PC-3 (cell line): ENCODE results near the gene DHX34. TPM values are rescaled to one million over a fixed set of nuclear protein-coding genes. Genes with fewer than 3 reads are reported as not detected.

Source experiments
- ATAC-seq: fragments of 200-7000 bp; cut with Tn5 transposase; 2 replicates; pipeline ENCODE4 v1.9.1; 2020; ENCODE audit warnings: mild to moderate bottlenecking, moderate library complexity
- BruUV-seq: library from RNA; stranded (reverse); fragments of 400-500 nt; replicated peaks from 2 replicates; lab custom pipeline; 2021; lab: Mats Ljungman, UMichigan
- CTCF ChIA-PET: fragments of 300-600 bp; sonication (Branson Sonifier 250); formaldehyde crosslinking; loops from one replicate; lab custom pipeline; 2022; ENCODE audit warnings: antibody characterized with exemption; lab: Charles Lee
- POLR2A ChIA-PET: fragments of 300-600 bp; sonication (Branson Sonifier 250); formaldehyde crosslinking; loops from one replicate; lab custom pipeline; 2022; ENCODE audit warnings: antibody characterized with exemption; ENCODE audit not compliant: unreplicated experiment; lab: Charles Lee
- DNase-seq: peaks from one replicate; pipeline ENCODE4 v3.0.0-alpha.2; 2015
- H2AFZ ChIP-seq: fragments of 300-600 bp; sonication (generic); 2 replicates; pipeline ENCODE4 v1.6.0; 2016; ENCODE audit warnings: antibody characterized with exemption, low read length
- H3F3A ChIP-seq: fragments of 300-600 bp; sonication (generic); one replicate; pipeline ENCODE4 v1.6.0; 2017; ENCODE audit warnings: antibody characterized with exemption, low read length, control low read depth, mild to moderate bottlenecking; ENCODE audit not compliant: unreplicated experiment
- H3K27ac ChIP-seq: fragments of 300-600 bp; sonication (generic); 2 replicates; pipeline ENCODE4 v1.5.1; 2016; ENCODE audit warnings: mild to moderate bottlenecking, low read length
- H3K27me3 ChIP-seq: fragments of 300-600 bp; sonication (generic); 2 replicates; pipeline ENCODE4 v1.6.1; 2016; ENCODE audit warnings: low read length, mixed read lengths
- H3K36me3 ChIP-seq: fragments of 300-600 bp; sonication (generic); 2 replicates; pipeline ENCODE4 v1.6.1; 2016; ENCODE audit warnings: low read depth, mixed run types, low read length, mixed read lengths
- H3K4me1 ChIP-seq: fragments of 300-600 bp; sonication (generic); 2 replicates; pipeline ENCODE4 v1.5.1; 2016; ENCODE audit warnings: low read length; ENCODE audit not compliant: insufficient read depth
- H3K4me2 ChIP-seq: fragments of 300-600 bp; sonication (generic); 2 replicates; pipeline ENCODE4 v1.6.0; 2016; ENCODE audit warnings: low read length
- H3K4me3 ChIP-seq: fragments of 300-600 bp; sonication (generic); 2 replicates; pipeline ENCODE4 v1.5.1; 2016; ENCODE audit warnings: mild to moderate bottlenecking, low read length, mixed read lengths
- H3K79me2 ChIP-seq: fragments of 300-600 bp; sonication (generic); 2 replicates; pipeline ENCODE4 v1.6.1; 2017; ENCODE audit warnings: low read length, mixed read lengths
- H3K9ac ChIP-seq: fragments of 300-600 bp; sonication (generic); 2 replicates; pipeline ENCODE4 v1.6.0; 2016; ENCODE audit warnings: mild to moderate bottlenecking, low read length
- H3K9me2 ChIP-seq: fragments of 300-600 bp; sonication (generic); replicated peaks from 2 replicates; pipeline ENCODE4 v1.6.1; 2016; ENCODE audit warnings: mixed run types, low read length, mixed read lengths
- H3K9me3 ChIP-seq: fragments of 300-600 bp; sonication (generic); 2 replicates; pipeline ENCODE4 v1.6.1; 2016; ENCODE audit warnings: low read length, mixed read lengths
- H4K20me1 ChIP-seq: fragments of 300-600 bp; sonication (generic); 2 replicates; pipeline ENCODE4 v1.6.1; 2016; ENCODE audit warnings: low read length, mixed read lengths
- EZH2 ChIP-seq: fragments of 300-600 bp; sonication (generic); IDR thresholded peaks from one replicate; pipeline ENCODE4 v1.6.1; 2017; ENCODE audit warnings: antibody characterized with exemption, mild to moderate bottlenecking, low read length; ENCODE audit not compliant: unreplicated experiment
- EZH2phosphoT487 ChIP-seq: fragments of 300-600 bp; sonication (generic); IDR thresholded peaks from 2 replicates; pipeline ENCODE4 v1.6.1; 2018; ENCODE audit warnings: mild to moderate bottlenecking, antibody characterized with exemption, low read length, borderline replicate concordance
- intact Hi-C: fragments of 100-400 bp; cut with micrococcal nuclease; formaldehyde crosslinking; loops from 2 replicates; pipeline ENCODE4 v1.9.0; 2023
- total RNA-seq: library from RNA; depleted of rRNA; stranded (reverse); fragments of >200 nt; gene quantifications from 2 replicates; pipeline ENCODE4 v1.2.3, GENCODE V29; 2014
- TF ChIP-seq, protein P1 (sequence below): fragments of 300-600 bp; sonication (generic); conservative IDR thresholded peaks from 2 replicates; pipeline ENCODE4 v1.5.1; 2017; ENCODE audit warnings: antibody characterized with exemption, low read depth, mild to moderate bottlenecking, low read length

The DHX34 gene
- total RNA-seq, 1 experiment from 2014 or later: 28.3 TPM

DNA sequence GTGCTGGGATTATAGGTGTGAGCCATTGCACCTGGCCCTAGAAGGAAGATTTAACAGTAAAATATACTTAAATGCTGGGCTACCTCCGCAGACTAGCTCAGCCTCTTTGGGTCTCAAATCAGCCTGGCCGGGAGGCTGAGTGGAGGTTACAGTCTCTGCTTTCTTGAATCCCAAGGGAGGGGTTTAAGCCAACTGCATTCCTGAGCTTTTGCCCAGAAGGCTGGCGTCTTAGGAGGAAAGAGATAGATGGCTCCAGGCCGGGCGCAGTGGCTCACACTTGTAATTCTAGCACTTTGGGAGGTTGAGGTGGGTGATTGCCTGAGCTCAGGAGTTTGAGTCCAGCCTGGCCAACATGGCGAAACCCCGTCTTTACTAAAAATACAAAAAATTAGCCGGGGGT, 40.1 kb upstream of the DHX34 start:
- Histone ChIP-seq H3K4me2 (no peak overlapping the region), H3F3A (no peaks in the 10 kb centered on the region), H3K79me2 (no peaks in the 10 kb centered on the region), H3K27me3 (no peaks in the 10 kb centered on the region), H3K9me2 (no peaks in the 10 kb centered on the region), H3K4me1 (no peaks in the 10 kb centered on the region), H4K20me1 (no peaks in the 10 kb centered on the region), H3K36me3 (no peaks in the 10 kb centered on the region), H2AFZ (no peak overlapping the region), H3K9me3 (no peaks in the 10 kb centered on the region), H3K9ac (no peak overlapping the region), H3K27ac (no peak overlapping the region), H3K4me3 (no peak overlapping the region)
- ChIA-PET POLR2A (no interaction called here), CTCF (no interaction called here)
- BruUV-seq: no TSS peak
- ATAC-seq (no peak), DNase-seq (no peak)
- intact Hi-C loops: loop anchor here (5.0 kb wide), 1 partner anchor 38 kb away; the partner anchor contains the start of gene DHX34
- TF ChIP-seq, protein P1, sequence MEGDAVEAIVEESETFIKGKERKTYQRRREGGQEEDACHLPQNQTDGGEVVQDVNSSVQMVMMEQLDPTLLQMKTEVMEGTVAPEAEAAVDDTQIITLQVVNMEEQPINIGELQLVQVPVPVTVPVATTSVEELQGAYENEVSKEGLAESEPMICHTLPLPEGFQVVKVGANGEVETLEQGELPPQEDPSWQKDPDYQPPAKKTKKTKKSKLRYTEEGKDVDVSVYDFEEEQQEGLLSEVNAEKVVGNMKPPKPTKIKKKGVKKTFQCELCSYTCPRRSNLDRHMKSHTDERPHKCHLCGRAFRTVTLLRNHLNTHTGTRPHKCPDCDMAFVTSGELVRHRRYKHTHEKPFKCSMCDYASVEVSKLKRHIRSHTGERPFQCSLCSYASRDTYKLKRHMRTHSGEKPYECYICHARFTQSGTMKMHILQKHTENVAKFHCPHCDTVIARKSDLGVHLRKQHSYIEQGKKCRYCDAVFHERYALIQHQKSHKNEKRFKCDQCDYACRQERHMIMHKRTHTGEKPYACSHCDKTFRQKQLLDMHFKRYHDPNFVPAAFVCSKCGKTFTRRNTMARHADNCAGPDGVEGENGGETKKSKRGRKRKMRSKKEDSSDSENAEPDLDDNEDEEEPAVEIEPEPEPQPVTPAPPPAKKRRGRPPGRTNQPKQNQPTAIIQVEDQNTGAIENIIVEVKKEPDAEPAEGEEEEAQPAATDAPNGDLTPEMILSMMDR: no peak
- no peak for TF ChIP-seq EZH2
- no peak for TF ChIP-seq EZH2phosphoT487

DNA sequence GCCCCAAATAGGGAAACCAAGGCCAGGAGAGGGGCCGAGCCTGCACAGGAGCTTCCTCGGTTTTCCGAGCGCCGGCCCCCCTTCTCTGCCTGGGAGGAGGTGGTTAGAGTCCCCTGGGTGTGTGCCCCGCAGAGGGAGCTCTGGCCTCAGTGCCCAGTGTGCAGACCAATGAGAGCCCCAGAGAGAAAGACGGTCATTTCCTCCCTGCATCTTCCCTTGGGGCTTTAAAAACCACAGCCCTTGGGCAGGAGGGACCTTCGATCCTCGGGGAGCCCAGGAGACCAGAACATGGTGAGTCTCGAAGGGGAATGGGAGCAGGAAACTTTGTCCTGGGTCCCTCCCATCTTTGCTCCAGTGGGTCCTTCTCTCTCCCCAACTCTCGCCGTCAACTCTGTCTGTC, 39.5 kb upstream of the DHX34 start, which contains the start of gene C5AR1:
Gene C5AR1, plus strand, starts transcription at position 254 of the 400 bp plus-strand sequence. Its CDS starts 35 bp downstream, at position 289.
- no peaks in the 10 kb centered on the region for H4K20me1 ChIP-seq
- intact Hi-C loops: loop anchor here (5.0 kb wide), 1 partner anchor 38 kb away; the partner anchor contains the start of gene DHX34
- no peaks in the 10 kb centered on the region for H3K4me1 ChIP-seq
- H3K27me3 ChIP-seq: no peaks in the 10 kb centered on the region
- H3K9me2 ChIP-seq: no peaks in the 10 kb centered on the region
- H3K79me2 ChIP-seq: no peaks in the 10 kb centered on the region
- no peak within 1 kb of the TSS for H3K4me3 ChIP-seq
- ATAC-seq (no peak), DNase-seq (no peak)
- H3K27ac ChIP-seq: no peak within 1 kb of the TSS
- no peaks in the 10 kb centered on the region for H3F3A ChIP-seq
- no peak within 1 kb of the TSS for H3K9ac ChIP-seq
- no peak within 1 kb of the TSS for H2AFZ ChIP-seq
- H3K9me3 ChIP-seq: no peaks in the 10 kb centered on the region
- POLR2A ChIA-PET: no interaction called here
- no TSS peak for BruUV-seq
- no peaks in the 10 kb centered on the region for H3K36me3 ChIP-seq
- H3K4me2 ChIP-seq: no peak within 1 kb of the TSS
- CTCF ChIA-PET: no interaction called here
- no peak for TF ChIP-seq EZH2
- TF ChIP-seq EZH2phosphoT487: no peak
- TF ChIP-seq, protein P1: no peak

GRCh38 chr19:47310323-47310722, 38.8 kb upstream of the DHX34 start:
- H3K79me2 ChIP-seq: no peaks in the 10 kb centered on the region
- H3K27me3 ChIP-seq: no peaks in the 10 kb centered on the region
- DNase-seq (no peak), ATAC-seq (no peak)
- no peaks in the 10 kb centered on the region for H3K9me3 ChIP-seq
- no peak overlapping the region for H3K4me3 ChIP-seq
- no peak overlapping the region for H3K4me2 ChIP-seq
- no peaks in the 10 kb centered on the region for H4K20me1 ChIP-seq
- H3K9me2 ChIP-seq: no peaks in the 10 kb centered on the region
- H3K27ac ChIP-seq: no peak overlapping the region
- intact Hi-C loops: no loop called here
- H3K9ac ChIP-seq: no peak overlapping the region
- POLR2A ChIA-PET: no interaction called here
- H2AFZ ChIP-seq: no peak overlapping the region
- no peaks in the 10 kb centered on the region for H3F3A ChIP-seq
- TF ChIP-seq, protein P1: no peak
- TF ChIP-seq EZH2 (no peak), EZH2phosphoT487 (no peak)
- CTCF ChIA-PET: no interaction called here
- H3K36me3 ChIP-seq: no peaks in the 10 kb centered on the region
- no TSS peak for BruUV-seq
- no peaks in the 10 kb centered on the region; the same call in 1 of the 2 replicates for H3K4me1 ChIP-seq
